DOHH2 (cell line): ENCODE data around the gene PCDHGB5.

ENCODE experiments used
- EZH2phosphoT487 ChIP-seq: fragments of 200-600 bp; sonication (generic); IDR thresholded peaks from 2 replicates; pipeline ENCODE4 v1.6.1; 2017; ENCODE audit warnings: borderline replicate concordance, mild to moderate bottlenecking, antibody characterized with exemption, low read length, moderate library complexity, mixed read lengths
- TF ChIP-seq, protein P1 (sequence below): fragments of 200-600 bp; sonication (generic); IDR thresholded peaks from one replicate; pipeline ENCODE4 v1.5.1; 2014; ENCODE audit warnings: antibody characterized with exemption, mild to moderate bottlenecking, low read depth, low read length; ENCODE audit not compliant: poor library complexity, severe bottlenecking

DNA sequence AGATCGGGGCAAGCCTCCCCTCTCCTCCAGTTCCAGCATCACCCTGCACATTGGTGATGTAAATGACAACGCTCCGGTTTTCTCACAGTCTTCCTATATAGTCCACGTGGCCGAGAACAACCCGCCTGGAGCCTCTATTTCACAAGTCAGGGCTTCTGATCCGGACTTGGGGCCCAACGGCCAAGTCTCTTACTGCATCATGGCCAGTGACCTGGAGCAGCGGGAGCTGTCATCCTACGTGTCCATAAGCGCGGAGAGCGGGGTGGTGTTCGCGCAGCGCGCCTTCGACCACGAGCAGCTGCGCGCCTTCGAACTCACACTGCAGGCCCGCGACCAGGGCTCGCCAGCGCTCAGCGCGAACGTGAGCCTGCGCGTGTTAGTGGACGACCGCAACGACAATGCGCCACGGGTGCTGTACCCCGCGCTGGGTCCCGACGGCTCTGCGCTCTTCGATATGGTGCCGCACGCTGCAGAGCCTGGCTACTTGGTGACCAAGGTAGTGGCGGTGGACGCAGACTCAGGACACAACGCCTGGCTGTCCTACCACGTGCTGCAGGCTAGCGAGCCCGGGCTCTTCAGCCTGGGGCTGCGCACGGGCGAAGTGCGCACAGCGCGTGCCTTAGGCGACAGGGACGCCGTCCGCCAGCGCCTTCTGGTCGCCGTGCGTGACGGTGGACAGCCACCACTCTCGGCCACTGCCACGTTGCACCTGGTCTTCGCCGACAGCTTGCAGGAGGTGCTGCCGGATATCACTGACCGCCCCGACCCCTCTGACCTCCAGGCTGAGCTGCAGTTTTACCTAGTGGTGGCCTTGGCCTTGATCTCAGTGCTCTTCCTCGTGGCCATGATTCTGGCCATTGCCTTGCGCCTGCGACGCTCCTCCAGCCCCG is 8.3 kb upstream of the PCDHGB5 start:
- TF ChIP-seq, protein P1, sequence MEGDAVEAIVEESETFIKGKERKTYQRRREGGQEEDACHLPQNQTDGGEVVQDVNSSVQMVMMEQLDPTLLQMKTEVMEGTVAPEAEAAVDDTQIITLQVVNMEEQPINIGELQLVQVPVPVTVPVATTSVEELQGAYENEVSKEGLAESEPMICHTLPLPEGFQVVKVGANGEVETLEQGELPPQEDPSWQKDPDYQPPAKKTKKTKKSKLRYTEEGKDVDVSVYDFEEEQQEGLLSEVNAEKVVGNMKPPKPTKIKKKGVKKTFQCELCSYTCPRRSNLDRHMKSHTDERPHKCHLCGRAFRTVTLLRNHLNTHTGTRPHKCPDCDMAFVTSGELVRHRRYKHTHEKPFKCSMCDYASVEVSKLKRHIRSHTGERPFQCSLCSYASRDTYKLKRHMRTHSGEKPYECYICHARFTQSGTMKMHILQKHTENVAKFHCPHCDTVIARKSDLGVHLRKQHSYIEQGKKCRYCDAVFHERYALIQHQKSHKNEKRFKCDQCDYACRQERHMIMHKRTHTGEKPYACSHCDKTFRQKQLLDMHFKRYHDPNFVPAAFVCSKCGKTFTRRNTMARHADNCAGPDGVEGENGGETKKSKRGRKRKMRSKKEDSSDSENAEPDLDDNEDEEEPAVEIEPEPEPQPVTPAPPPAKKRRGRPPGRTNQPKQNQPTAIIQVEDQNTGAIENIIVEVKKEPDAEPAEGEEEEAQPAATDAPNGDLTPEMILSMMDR, result no peak
- no peak for TF ChIP-seq EZH2phosphoT487
